ENCODE results near the gene ZNF416.
A peak's percentile ranks its signal among the peaks of the same experiment; 100 is the strongest.

The ZNF416 gene

DNA sequence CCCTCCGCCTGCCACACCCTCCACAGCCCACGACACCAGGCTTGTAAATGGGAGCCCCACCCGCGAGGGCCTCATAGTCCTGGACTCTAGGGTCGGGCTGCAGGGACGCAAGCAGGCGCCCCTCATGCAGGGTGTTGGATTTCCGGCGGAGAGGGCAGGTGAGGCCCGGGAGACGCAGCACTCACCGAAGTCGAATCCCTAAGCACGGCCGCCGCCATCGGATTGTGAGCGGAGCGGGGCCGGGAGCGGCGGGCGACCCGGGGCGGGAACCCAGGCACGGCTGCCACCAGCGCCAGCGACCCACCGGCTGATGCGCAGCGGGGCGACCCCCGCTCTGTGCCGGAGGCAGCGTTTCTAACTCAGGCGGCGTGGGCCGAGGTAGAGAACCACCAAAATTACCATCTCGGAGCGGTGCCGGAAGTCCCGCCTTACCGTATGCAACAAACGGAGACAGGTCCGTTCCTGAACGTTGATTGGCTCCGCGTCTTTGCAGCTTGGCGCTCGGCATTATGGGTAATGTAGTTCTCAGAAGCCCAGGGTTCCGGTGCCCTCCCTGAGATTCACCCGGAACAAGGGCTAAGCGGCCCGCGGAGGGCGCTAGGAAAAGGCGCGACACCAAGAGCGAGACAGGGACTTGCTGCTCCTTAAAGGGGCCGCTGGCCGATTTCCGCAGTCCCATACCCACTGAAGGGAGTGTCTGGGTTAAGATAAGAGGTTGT lies at the start of gene ZNF416:
Gene ZNF416 (minus strand): TSS at position 425 of the 719 bp plus-strand sequence. CDS start 207 bp downstream, at position 218.
- DNase-seq = peak; percentile 100

GRCh38 chr19:57623091-57623490 lies 44.4 kb upstream of the ZNF416 start:
- no peak for DNase-seq

- DNase-seq = peak; percentile 26
These were observed 42.1 kb upstream of the ZNF416 start for GRCh38 chr19:57620673-57621348.

- peak; percentile 50 for DNase-seq
These were observed 36.6 kb upstream of the ZNF416 start for GRCh38 chr19:57615346-57615745.

DNA sequence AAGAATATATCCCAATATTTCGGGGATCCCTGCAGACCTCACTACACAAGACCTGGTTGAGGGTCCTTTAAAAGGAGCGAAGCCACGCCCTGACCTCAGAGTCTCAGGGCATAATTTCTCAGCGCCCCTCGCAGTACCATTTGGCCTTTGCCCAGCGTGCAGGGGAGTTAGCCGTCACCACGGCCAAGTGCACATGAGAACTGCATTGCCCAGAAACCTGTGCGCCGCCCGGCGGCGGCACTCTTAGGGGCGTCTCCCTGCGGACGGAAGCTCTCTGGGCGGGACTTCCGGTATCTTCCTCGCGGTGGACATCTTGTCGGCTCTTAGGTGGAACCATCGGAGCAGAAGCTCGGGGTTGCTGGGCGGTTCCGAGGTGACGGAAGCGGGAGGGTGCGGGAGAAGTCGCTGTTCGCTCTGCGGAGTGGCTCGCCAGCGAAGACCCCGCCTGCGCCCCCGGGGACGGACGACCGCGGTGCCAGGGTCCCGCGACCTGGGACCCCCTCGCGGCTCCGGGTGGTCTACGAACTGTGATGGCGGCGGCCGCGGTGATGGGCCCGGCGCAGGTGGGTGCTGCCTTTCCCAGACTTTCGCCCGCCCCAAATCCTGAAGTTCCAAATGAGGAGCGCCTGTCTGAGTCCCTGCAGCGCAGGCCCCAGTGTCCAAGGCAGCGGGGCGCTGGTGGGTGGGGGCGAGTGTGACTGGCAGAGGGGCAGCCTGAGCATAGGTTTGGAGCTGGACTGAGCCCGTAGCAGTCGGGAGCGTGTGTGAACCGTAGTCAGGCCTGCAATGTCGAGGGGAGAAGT lies 35.4 kb upstream of the ZNF416 start, which contains the start of gene ZNF134:
Gene ZNF134 (plus strand): TSS at position 302 of the 803 bp plus-strand sequence. CDS start 5,227 bp downstream, outside the sequence.
- peak; percentile 97 for DNase-seq

- no peak for DNase-seq
These were observed 32.4 kb upstream of the ZNF416 start for GRCh38 chr19:57611113-57611512.

GRCh38 chr19:57606931-57607330 lies 28.2 kb upstream of the ZNF416 start:
- no peak for DNase-seq

DNA sequence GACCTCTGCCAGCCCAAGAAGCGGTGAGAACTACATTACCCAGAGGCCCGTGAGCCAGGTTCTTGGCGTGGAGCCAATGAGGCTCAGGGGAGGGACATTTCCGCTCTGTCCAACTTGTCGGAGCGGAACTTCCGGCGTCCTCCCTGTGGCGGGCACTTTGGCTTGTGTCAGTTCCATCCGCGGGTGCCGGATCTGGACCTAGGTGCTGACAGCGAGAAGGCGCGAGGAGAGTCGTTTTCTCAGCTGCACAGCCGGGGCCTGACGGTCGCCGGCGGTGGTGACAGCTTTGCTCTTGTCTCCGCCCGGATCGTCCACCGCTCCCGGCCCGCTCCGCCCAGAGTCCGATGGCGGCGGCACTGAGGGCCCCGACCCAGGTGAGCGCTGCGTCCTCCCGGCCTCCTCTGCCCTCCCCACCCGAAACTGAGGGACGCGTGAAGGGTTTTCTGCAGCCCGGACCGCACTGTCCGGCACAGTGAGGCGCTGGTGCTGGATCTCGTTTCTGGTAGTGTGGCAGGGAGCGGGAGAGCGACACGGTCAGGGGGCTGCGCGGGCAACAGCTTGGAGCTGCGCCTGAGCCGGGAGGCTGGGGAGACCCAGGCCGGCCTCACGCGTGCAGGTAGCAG lies 21.2 kb upstream of the ZNF416 start, which contains the start of gene ZNF530:
Gene ZNF530 (plus strand): TSS at position 125 of the 623 bp plus-strand sequence. CDS start 4,461 bp downstream, outside the sequence.
- DNase-seq = peak; percentile 97

GRCh38 chr19:57599377-57599760 lies 20.7 kb upstream of the ZNF416 start:
- no peak for DNase-seq

DNA sequence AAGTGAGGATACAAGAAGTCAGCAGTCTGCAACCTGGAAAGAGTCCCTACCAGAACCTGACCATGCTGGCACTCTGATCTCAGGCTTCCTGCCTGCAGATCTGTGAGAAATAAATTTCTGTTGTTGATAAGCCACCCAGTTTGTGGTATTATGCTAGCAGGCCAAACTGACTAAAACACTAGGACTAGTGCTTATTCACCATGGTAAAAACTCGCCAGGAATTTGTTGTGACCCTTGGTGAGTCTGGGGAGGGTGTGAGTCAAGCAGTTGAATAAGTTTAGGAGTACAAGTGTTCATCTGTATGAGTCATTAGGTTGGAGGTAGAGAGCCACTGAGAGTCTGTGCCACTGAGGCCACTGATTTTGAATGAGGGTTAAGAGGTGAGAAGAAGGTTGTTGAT lies 8.8 kb upstream of the ZNF416 start:
- no peak for DNase-seq

GRCh38 chr19:57583521-57584416 lies 5.1 kb upstream of the ZNF416 start, which contains the start of gene ZIK1:
ZIK1 (plus strand) TSS chr19:57584145; CDS start chr19:57584357, 212 bp downstream.
- DNase-seq = peak; percentile 98

DNA sequence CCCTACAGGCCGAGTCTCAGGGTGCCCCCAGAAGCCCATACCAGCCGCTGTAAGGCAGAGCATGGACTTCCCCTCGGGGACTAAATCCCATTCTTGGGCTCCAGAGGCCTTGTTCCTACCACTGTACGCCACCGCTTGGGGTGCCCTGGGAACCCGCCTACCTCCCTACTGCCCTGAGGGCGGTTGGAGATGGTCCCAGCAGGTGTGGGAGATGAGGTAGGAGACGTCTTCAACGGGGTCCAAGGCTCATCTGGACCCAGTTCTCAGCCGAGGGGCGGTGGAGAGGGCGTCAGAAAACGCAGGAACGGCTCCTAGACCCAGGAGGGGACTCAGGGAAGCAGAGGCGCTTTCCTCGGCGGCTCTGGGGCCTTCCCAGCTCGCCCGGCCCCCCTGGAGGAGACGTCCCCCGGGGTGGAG lies 4.4 kb upstream of the ZNF416 start:
- no peak for DNase-seq

GRCh38 chr19:57576661-57577060 lies 2.0 kb downstream of the ZNF416 start:
- DNase-seq = no peak

DNA sequence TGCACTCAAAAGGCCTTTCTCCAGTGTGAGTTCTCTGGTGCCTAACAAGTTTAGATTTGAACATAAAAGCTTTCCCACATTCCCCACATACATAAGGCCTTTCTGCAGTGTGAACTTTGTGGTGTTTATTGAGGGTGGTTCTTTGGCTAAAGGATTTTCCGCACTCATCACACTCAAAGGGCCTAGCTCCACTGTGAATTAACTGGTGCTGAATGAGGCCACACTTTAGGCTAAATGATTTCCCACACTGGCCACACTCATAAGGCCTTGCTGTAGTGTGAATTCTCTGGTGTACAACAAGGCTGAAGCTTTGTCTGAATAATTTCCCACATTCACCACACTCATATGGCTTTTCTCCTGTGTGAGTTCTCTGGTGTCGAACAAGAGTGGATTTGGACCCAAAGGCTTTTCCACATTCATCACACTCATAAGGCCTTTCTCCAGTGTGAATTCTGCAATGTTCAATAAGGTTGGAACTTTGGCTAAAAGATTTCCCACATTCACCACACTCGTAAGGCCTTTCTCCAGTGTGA lies 6.2 kb downstream of the ZNF416 start:
- no peak for DNase-seq

- DNase-seq = no peak
These were observed 8.0 kb downstream of the ZNF416 start for GRCh38 chr19:57570707-57571106.

- peak; percentile 57 for DNase-seq
These were observed 12.1 kb downstream of the ZNF416 start for GRCh38 chr19:57566396-57567265.

- no peak for DNase-seq
These were observed 15.2 kb downstream of the ZNF416 start for GRCh38 chr19:57563547-57563946.

DNA sequence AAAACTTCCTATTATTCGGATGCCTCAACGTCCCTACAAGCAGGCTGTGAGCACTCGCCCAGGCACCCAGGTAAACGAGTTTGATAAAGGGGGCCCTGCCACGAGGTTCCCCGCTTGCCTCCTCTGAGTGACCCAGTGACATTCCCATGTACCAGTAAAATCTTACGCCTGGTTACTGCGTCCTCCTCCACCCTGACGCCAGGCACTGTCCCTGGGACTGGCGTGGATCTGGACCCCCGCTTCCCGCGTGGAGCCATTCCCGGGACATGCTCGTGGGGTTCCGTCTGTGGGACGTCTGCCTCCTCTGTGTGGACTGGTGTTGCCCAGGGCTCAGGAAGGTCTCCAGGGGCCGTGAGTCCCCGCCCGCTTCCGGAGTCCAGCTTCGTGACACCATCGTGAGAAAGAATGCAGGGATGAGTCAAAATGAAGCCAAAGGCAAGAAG lies 18.6 kb downstream of the ZNF416 start:
- DNase-seq = no peak

GRCh38 chr19:57559404-57560025 lies 19.2 kb downstream of the ZNF416 start, which contains the start of gene ZNF550:
ZNF550 (minus strand) TSS chr19:57559863; CDS start chr19:57559682, 181 bp downstream.
- DNase-seq = peak; percentile 96

DNA sequence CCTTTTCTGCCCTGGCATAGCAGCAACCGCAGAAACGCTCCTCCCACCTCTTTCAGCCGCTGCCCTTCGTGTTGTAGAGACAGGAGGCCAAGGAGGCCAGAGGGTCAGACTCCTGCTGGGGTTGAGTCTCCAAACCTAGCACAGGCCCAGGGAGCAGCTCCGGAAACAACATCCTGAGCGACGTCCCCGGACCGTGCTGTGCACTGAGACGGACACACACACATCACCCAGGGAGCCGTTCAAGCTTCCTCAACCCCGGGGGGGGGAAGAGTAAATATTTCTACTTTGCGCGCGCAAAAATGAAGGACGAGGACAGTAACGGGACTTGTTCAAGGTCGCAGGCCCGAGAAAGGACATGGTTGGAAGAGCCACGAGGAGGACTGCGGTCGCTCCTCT lies 19.7 kb downstream of the ZNF416 start:
- DNase-seq = peak; percentile 65

All from hematopoietic multipotent progenitor cell treated with erythropoietin and hydrocortisone succinate and interleukin-3 and kit ligand, for 4 days (in vitro differentiated cells).